GM12872 (cell line): ENCODE measurements around the gene NEK6.

Experiments used
- CTCF ChIP-seq: IDR thresholded peaks from 3 replicates; pipeline ENCODE4 v1.5.1; 2011; ENCODE audit warnings: low read depth, mild to moderate bottlenecking, low read length, moderate library complexity; ENCODE audit not compliant: insufficient read depth

The NEK6 gene

GRCh38 chr9:124344291-124345050 lies 86.7 kb downstream of the NEK6 start:
- no peak for TF ChIP-seq CTCF

GRCh38 chr9:124345063-124345462 lies 87.3 kb downstream of the NEK6 start:
- no peak for TF ChIP-seq CTCF

- TF ChIP-seq CTCF, result no peak
Measured at GRCh38 chr9:124345751-124346281, 88.1 kb downstream of the NEK6 start.

GRCh38 chr9:124346347-124347163 lies 88.8 kb downstream of the NEK6 start:
- no peak for TF ChIP-seq CTCF

- no peak for TF ChIP-seq CTCF
Measured at GRCh38 chr9:124347206-124347967, 89.6 kb downstream of the NEK6 start.

- no peak for TF ChIP-seq CTCF
Measured at GRCh38 chr9:124347968-124348358, 90.2 kb downstream of the NEK6 start.

GRCh38 chr9:124348363-124348762 lies 90.6 kb downstream of the NEK6 start:
- no peak for TF ChIP-seq CTCF
